Measurements from ENCODE around the gene SQSTM1. TPM values are rescaled to one million over a fixed set of nuclear protein-coding genes. Genes with fewer than 3 reads are reported as not detected.

SQSTM1 gene
- total RNA-seq, 2 donors from 2014 or later = 249 to 606 TPM

DNA sequence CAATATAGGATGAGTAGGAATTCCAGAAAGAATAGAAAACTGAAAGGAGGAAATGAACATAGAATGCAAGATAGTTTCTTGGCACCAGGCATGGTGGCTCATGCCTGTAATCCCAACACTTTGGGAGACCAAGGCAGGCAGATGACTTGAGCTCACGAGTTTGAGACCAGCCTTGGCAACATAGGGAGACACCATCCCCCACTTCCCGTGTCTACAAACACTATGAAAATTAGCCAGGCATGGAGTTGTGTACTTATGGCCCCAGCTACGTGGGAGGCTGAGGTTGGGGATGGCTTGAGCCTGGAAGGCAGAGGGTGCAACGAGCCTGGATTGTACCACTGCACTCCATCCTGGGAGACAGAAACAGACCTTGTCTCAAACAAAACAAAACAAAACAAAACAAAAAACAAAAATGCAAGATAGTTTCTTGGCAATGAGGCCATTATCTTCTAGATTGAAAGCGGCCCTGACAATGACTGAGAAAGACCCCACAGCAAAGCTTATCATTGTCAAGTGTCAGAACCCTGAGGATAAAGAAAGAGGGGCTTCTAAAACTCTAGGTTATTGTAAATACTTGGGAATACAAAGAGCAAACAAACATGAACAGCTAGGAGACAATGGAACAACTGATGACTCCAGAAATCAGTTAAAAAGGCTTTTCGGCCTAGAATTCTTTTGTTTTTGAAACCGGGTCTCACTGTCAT lies 9.2 kb downstream of the SQSTM1 start:
- intact Hi-C loops (cut with DNase I) = no loop called here
- peaks cover 27 to 49% of the 10 kb centered on the region in 2 donors for H3K36me3 ChIP-seq (replicated peaks in 1 of 2; ENCODE audit: insufficient read depth in 1 of 2, low read depth in 2 of 2)
- ATAC-seq (no peak), DNase-seq (no peak)
- WGBS, 2 donors = 73 to 77% methylated on average over 7 of the region's 7 CpGs
- TF ChIP-seq, protein P1, sequence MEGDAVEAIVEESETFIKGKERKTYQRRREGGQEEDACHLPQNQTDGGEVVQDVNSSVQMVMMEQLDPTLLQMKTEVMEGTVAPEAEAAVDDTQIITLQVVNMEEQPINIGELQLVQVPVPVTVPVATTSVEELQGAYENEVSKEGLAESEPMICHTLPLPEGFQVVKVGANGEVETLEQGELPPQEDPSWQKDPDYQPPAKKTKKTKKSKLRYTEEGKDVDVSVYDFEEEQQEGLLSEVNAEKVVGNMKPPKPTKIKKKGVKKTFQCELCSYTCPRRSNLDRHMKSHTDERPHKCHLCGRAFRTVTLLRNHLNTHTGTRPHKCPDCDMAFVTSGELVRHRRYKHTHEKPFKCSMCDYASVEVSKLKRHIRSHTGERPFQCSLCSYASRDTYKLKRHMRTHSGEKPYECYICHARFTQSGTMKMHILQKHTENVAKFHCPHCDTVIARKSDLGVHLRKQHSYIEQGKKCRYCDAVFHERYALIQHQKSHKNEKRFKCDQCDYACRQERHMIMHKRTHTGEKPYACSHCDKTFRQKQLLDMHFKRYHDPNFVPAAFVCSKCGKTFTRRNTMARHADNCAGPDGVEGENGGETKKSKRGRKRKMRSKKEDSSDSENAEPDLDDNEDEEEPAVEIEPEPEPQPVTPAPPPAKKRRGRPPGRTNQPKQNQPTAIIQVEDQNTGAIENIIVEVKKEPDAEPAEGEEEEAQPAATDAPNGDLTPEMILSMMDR (IDR thresholded peaks at IDR 0.05) = no peak
- TF ChIP-seq POLR2A (IDR thresholded peaks at IDR 0.05) = no peak
- no peak overlapping the region for H3K4me3 ChIP-seq
- no peaks in the 10 kb centered on the region for H3K9me3 ChIP-seq
- H3K4me1 ChIP-seq = peaks cover 22% of the 10 kb centered on the region
- no peaks in the 10 kb centered on the region for H3K27me3 ChIP-seq
- peak overlapping the region in 1 of 4 donors; percentile 15 for H3K27ac ChIP-seq

DNA sequence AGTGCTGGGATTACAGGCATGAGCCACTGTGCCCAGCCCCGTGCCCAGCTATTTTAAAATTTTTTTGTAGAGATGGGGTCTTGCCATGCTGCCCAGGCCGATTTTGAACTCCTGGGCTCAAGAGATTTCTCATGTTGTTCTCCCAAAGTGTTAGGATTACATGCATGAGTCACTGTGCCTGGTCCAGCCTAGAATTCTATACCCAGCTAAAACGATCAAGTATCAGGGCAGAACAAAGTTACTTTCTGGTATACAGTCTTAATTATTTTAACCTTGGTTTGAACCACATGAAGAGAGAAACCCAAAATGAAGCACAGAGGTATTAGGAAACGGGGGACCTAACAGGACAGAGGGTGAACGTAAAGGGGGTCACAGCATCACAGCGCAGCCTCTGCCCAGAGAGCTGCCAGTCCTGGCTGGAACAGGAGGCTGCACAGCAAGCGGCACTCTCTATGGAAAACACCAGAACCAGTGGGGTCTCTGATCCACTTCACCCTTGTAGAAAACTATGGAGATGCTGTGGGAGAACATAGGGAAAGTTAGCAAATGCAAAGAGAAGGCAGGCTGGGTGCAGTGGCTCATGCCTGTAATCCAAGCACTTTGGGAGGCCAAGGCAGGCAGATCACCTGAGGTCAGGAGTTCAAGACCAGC lies 10.2 kb downstream of the SQSTM1 start:
- H3K27ac ChIP-seq = no peak overlapping the region
- no peak for TF ChIP-seq POLR2A (IDR thresholded peaks at IDR 0.05)
- TF ChIP-seq, protein P1 (IDR thresholded peaks at IDR 0.05) = no peak
- H3K27me3 ChIP-seq = no peaks in the 10 kb centered on the region
- peaks cover 29 to 44% of the 10 kb centered on the region in 2 donors for H3K36me3 ChIP-seq (replicated peaks in 1 of 2; ENCODE audit: insufficient read depth in 1 of 2, low read depth in 2 of 2)
- intact Hi-C loops (cut with DNase I) = no loop called here
- DNase-seq = no peak
- H3K4me1 ChIP-seq = peaks cover 12% of the 10 kb centered on the region
- ATAC-seq = no peak
- H3K9me3 ChIP-seq = no peaks in the 10 kb centered on the region
- WGBS, 2 donors = 86 to 93% methylated on average over 7 of the region's 7 CpGs
- no peak overlapping the region for H3K4me3 ChIP-seq

DNA sequence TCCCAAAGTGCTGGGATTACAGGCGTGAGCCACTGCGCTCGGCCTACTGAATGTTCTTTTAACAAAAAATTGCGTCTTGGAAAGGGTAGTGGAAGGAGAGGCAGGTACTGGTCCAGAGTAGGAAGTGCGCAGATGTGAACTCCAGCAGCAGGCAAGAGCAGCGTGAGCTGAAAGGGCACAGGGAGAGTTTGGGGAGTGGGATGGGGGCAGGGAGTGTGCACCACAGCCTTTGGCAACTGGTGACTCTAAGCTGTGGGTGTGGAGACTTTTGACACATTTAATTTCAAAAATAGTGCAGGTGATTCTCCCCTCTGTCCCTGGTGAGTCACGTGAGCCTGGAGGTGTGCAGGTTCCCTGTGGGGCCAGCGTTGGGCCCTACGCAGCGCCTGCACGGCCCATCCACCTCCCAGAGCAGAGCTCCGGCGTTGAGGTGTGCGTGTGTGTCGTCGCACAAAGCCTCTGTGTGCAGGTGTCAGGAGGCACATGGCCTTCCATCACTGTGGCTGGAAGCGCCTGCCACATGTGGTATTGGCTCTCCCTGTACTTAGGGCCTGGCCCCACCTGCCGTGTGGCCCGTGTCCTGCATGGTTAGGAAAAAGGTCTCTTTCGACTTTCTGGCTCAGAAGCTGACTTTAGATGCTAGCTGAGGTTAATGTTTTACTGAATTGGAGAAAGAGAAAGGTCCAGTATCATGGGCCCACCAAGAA lies 11.5 kb downstream of the SQSTM1 start:
- DNase-seq = no peak
- peaks cover 31 to 46% of the 10 kb centered on the region in 2 donors for H3K36me3 ChIP-seq (replicated peaks in 1 of 2; ENCODE audit: insufficient read depth in 1 of 2, low read depth in 2 of 2)
- H3K4me3 ChIP-seq = no peak overlapping the region
- ATAC-seq = no peak
- TF ChIP-seq POLR2A (IDR thresholded peaks at IDR 0.05) = no peak
- TF ChIP-seq, protein P1 (IDR thresholded peaks at IDR 0.05) = no peak
- WGBS, 2 donors = 89 to 92% methylated on average over 17 to 20 of the region's 20 CpGs
- intact Hi-C loops (cut with DNase I) = no loop called here
- no peak overlapping the region for H3K27ac ChIP-seq
- no peaks in the 10 kb centered on the region for H3K9me3 ChIP-seq
- peaks cover 16% of the 10 kb centered on the region for H3K4me1 ChIP-seq
- no peaks in the 10 kb centered on the region for H3K27me3 ChIP-seq

DNA sequence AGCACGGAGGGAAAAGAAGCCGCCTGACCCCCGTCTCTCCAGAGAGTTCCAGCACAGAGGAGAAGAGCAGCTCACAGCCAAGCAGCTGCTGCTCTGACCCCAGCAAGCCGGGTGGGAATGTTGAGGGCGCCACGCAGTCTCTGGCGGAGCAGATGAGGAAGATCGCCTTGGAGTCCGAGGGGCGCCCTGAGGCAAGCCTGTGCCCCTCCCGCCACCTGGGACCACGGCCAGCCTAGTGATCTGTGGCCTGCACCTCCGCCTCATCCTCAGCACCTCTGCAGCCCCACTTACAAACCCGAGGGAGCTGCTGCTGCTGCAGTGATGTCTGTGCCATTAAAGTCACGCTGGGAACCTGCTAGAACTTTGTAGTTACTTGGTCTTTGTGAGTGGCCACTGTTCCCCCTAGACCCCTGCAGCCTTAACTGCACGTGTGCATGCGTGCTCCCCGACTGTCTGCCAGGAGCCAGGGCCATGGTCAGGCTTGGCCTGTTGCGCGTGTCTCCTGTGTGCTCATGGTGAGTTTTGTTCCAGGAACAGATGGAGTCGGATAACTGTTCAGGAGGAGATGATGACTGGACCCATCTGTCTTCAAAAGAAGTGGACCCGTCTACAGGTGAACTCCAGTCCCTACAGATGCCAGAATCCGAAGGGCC lies 12.5 kb downstream of the SQSTM1 start:
- ATAC-seq = no peak
- no peaks in the 10 kb centered on the region for H3K9me3 ChIP-seq
- intact Hi-C loops (cut with DNase I) = no loop called here
- no peak overlapping the region for H3K27ac ChIP-seq
- no peak for DNase-seq
- peaks cover 18% of the 10 kb centered on the region for H3K4me1 ChIP-seq
- no peak for TF ChIP-seq POLR2A (IDR thresholded peaks at IDR 0.05)
- TF ChIP-seq, protein P1 (IDR thresholded peaks at IDR 0.05) = no peak
- WGBS, 2 donors = 87 to 93% methylated on average over 7 to 23 of the region's 23 CpGs
- H3K27me3 ChIP-seq = no peaks in the 10 kb centered on the region
- peaks cover 39 to 50% of the 10 kb centered on the region in 2 donors for H3K36me3 ChIP-seq (replicated peaks in 1 of 2; ENCODE audit: insufficient read depth in 1 of 2, low read depth in 2 of 2)
- H3K4me3 ChIP-seq = no peak overlapping the region

Data from body of pancreas (tissue), 4 donors.